SK-N-SH treated with all-trans-retinoic acid at 6 μM for 48 hours (cell line): ENCODE data around the gene NPIPB2.

Experiments
- BACH2 ChIP-seq: fragments of 250-450 bp; sonication (Bioruptor Pico); IDR thresholded peaks from 2 replicates; pipeline ENCODE4 v1.9.0; 2021; ENCODE audit warnings: mild to moderate bottlenecking, borderline replicate concordance
- CSDC2 ChIP-seq: fragments of 250-450 bp; sonication (Bioruptor Pico); IDR thresholded peaks from 2 replicates; pipeline ENCODE4 v1.5.0; 2020; ENCODE audit warnings: mild to moderate bottlenecking, moderate library complexity
- POU6F1 ChIP-seq: fragments of 250-450 bp; sonication (Bioruptor Pico); IDR thresholded peaks from 2 replicates; pipeline ENCODE4 v1.8.0; 2021; ENCODE audit warnings: low read depth, mild to moderate bottlenecking, moderate library complexity, borderline replicate concordance

DNA sequence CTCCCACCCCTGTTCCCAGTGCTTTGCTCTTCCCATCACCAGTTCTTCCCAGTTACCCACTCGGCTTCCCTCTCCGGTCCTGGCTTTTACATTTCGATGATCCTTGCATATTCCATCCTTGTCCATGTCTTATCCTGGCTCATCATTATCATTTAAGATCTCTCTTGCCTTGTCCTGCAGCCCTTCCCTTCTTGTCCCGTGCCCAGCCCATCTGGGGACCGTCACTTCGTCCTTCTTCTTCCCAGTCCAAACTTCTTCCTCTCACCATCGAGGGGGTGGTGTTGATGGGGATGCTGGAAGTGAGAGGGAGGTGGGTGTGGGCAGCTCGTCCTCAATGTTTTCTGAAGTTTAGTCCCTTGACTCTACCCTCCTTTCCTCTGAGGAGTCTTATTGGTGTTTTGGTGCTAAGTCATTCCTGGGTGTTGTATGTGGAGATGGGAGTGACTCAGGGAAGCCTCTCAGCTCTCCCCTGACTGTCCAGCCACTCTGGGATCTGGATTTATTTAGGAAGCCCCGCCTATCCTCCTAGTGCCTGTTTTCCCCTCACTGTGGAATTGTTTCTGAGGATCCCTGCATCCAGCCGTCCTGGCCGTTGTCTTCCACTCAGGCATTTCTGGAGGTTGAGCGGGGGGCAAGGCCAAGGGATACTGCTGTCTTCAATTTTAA lies 35.7 kb upstream of the NPIPB2 start:
- TF ChIP-seq CSDC2 (no peak), POU6F1 (CRISPR knock-in tag) (no peak), BACH2 (CRISPR knock-in tag) (no peak)
